AG09309 (cell line): Measurements from ENCODE around the gene ST6GALNAC6.
"Not testable (repeated sequence)": the region's sequence is repeated elsewhere in the genome, so short reads cannot be mapped to it uniquely, and the experiment has no call there.

ENCODE experiments used
- DNase-seq: peaks from one replicate; pipeline ENCODE4 v3.0.0-alpha.2; 2010; ENCODE audit warnings: low read depth
- H3K4me3 ChIP-seq: 2 replicates; pipeline ENCODE4 v1.5.1; 2011; ENCODE audit warnings: mild to moderate bottlenecking, low read depth, low read length, moderate library complexity; ENCODE audit not compliant: control insufficient read depth
- TF ChIP-seq, protein P1 (sequence below): IDR thresholded peaks from 2 replicates; pipeline ENCODE4 v1.5.1; 2011; ENCODE audit warnings: mild to moderate bottlenecking, low read depth, low read length, inconsistent platforms; ENCODE audit not compliant: insufficient read depth, control insufficient read depth; ENCODE audit errors: missing control alignments

The ST6GALNAC6 gene

GRCh38 chr9:127847833-127848755 is 51.3 kb downstream of the ST6GALNAC6 start:
- no peak overlapping the region for H3K4me3 ChIP-seq
- DNase-seq, result no peak
- TF ChIP-seq, protein P1, sequence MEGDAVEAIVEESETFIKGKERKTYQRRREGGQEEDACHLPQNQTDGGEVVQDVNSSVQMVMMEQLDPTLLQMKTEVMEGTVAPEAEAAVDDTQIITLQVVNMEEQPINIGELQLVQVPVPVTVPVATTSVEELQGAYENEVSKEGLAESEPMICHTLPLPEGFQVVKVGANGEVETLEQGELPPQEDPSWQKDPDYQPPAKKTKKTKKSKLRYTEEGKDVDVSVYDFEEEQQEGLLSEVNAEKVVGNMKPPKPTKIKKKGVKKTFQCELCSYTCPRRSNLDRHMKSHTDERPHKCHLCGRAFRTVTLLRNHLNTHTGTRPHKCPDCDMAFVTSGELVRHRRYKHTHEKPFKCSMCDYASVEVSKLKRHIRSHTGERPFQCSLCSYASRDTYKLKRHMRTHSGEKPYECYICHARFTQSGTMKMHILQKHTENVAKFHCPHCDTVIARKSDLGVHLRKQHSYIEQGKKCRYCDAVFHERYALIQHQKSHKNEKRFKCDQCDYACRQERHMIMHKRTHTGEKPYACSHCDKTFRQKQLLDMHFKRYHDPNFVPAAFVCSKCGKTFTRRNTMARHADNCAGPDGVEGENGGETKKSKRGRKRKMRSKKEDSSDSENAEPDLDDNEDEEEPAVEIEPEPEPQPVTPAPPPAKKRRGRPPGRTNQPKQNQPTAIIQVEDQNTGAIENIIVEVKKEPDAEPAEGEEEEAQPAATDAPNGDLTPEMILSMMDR, result no peak

DNA sequence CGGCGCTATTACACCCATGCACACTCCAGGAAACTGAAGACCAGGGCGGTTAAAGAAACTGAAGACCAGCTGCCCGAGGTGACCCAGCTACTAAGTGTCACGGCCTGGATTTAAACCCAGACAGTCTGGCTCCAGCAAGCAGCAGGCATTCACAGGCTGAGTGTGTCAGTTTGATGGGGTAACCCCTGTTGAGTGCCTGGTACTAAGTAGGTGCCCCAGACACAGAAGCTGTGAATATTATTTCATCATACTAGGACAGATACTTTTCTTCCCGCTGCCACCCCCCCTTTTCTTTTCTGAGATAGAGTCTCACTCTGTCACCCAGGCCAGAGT is 52.3 kb downstream of the ST6GALNAC6 start:
- no peak for DNase-seq
- TF ChIP-seq, protein P1, result no peak
- no peak overlapping the region for H3K4me3 ChIP-seq

GRCh38 chr9:127846443-127847177 is 52.8 kb downstream of the ST6GALNAC6 start:
- DNase-seq, result no peak
- TF ChIP-seq, protein P1, result no peak
- H3K4me3 ChIP-seq, result no peak overlapping the region

- DNase-seq, H3K4me3 ChIP-seq: not testable (repeated sequence)
Measured at GRCh38 chr9:127845619-127846018, 53.8 kb downstream of the ST6GALNAC6 start.

GRCh38 chr9:127844821-127845359 is 54.5 kb downstream of the ST6GALNAC6 start:
- DNase-seq, result no peak
- TF ChIP-seq, protein P1, result no peak
- H3K4me3 ChIP-seq, result no peak overlapping the region

DNA sequence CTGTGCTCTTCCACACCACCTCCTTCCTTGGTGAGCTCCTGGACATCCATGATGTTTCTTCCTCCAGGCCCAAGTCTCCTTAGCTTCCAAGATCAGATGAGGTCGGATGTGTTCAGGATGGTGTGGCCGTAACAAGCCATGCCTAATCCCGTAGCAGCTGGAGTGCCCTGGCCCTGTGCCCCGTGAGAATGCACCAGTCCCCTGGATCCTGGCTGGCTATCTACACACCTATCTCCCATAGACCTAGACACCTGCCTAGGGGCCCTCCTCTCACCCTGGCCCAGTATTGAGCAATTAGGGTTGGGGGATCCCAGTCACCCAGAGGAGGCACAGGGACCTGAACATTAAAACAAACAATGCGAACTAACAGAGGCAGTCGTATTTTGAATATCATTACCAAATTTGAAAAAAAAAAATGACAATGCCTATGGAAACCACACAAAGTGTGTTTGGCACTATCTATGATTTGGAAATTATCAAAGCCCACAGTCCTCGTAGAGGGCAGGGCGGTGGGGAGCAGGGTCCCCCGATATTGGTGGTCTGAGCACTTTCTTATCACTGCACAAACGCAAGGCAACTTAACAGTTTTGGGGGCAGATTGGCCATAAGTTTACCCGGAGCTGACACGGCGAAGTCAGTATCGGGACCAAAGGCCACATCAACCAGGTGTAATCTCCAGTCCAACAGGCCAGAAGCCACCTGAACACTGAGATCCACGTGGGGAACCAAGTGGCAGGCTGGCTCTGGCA is 58.1 kb downstream of the ST6GALNAC6 start:
- no peak overlapping the region for H3K4me3 ChIP-seq
- DNase-seq, result no peak
- TF ChIP-seq, protein P1, result no peak
